B cell (primary cell): ENCODE data around the gene CYTH3. TPM values are rescaled to one million over a fixed set of nuclear protein-coding genes. Genes with fewer than 3 reads are reported as not detected.

Source experiments
- ATAC-seq: fragments of 200-7000 bp; cut with Tn5 transposase; one replicate; pipeline ENCODE4 v1.10.0; 2021; ENCODE audit warnings: low read depth, mild to moderate bottlenecking, moderate number of reproducible peaks, moderate library complexity
- CTCF ChIA-PET: fragments of 350-600 bp; sonication (Branson Sonifier 250); formaldehyde crosslinking; loops from one replicate; lab custom pipeline; 2021; ENCODE audit warnings: antibody characterized with exemption, inconsistent platforms; lab: Charles Lee
- POLR2A ChIA-PET: fragments of 350-600 bp; sonication (Branson Sonifier 250); formaldehyde crosslinking; loops from one replicate; lab custom pipeline; 2021; ENCODE audit warnings: antibody characterized with exemption; lab: Charles Lee
- DNase-seq: peaks from one replicate; pipeline ENCODE4 v3.0.0; 2013
- H2AFZ ChIP-seq: 2 replicates; pipeline ENCODE4 v1.6.1; 2012; ENCODE audit warnings: mild to moderate bottlenecking, low read depth, low read length; ENCODE audit not compliant: insufficient read depth, poor library complexity, severe bottlenecking
- H3K27ac ChIP-seq, 2 donors: 1 replicate in 1 of 2; 2 replicates in 1 of 2; pipeline ENCODE4 v1.5.1; 2012 to 2013; ENCODE audit warnings: low read length in 2 of 2, mild to moderate bottlenecking in 2 of 2, moderate library complexity in 1 of 2
- H3K27me3 ChIP-seq, 4 experiments: fragments of 200-600 bp in 1 of 4; sonication (generic) in 1 of 4; replicated peaks in 1 of 4; 1 replicate in 2 of 4; 2 replicates in 2 of 4; pipeline versions ENCODE4 v1.6.1 to v1.7.0; 2013 to 2016; ENCODE audit warnings: low read length in 3 of 4, mild to moderate bottlenecking in 2 of 4, mixed read lengths in 1 of 4, moderate library complexity in 1 of 4; ENCODE audit not compliant: insufficient read depth in 4 of 4, control insufficient read depth in 3 of 4; ENCODE audit errors: control extremely low read depth in 1 of 4
- H3K36me3 ChIP-seq, 2 experiments: replicated peaks in 1 of 2; 1 replicate in 1 of 2; 2 replicates in 1 of 2; pipeline versions ENCODE4 v1.6.1 to v1.7.1; 2013; ENCODE audit warnings: low read length in 1 of 2; ENCODE audit not compliant: insufficient read depth in 2 of 2, control insufficient read depth in 1 of 2; ENCODE audit errors: control extremely low read depth in 1 of 2, extremely low read depth in 1 of 2
- H3K4me1 ChIP-seq, 2 donors: fragments of 200-600 bp in 1 of 2; sonication (generic) in 1 of 2; 1 replicate in 1 of 2; 2 replicates in 1 of 2; pipeline versions ENCODE4 v1.5.1 to v1.6.1; 2013 to 2017; ENCODE audit warnings: low read length in 2 of 2; ENCODE audit not compliant: control insufficient read depth in 2 of 2, insufficient read depth in 2 of 2
- H3K4me2 ChIP-seq: replicated peaks from 2 replicates; pipeline ENCODE3; 2012; ENCODE audit warnings: mild to moderate bottlenecking, low read depth, low read length; ENCODE audit not compliant: poor library complexity, severe bottlenecking
- H3K4me3 ChIP-seq, 5 experiments: fragments of 200-600 bp in 1 of 5; sonication (generic) in 1 of 5; 1 replicate in 3 of 5; 2 replicates in 2 of 5; pipeline versions ENCODE4 v1.5.1 to v1.7.0; 2011 to 2016; ENCODE audit warnings: low read length in 4 of 5, mild to moderate bottlenecking in 4 of 5, low read depth in 2 of 5, control low read depth in 1 of 5, moderate library complexity in 1 of 5; ENCODE audit not compliant: insufficient read depth in 1 of 5; ENCODE audit errors: control extremely low read depth in 1 of 5, extremely low read depth in 1 of 5
- H3K79me2 ChIP-seq: fragments of 200-600 bp; sonication (generic); one replicate; pipeline ENCODE4 v1.6.0; 2016; ENCODE audit warnings: low read length; ENCODE audit not compliant: control insufficient read depth, insufficient read depth
- H3K9ac ChIP-seq: fragments of 200-600 bp; sonication (generic); 2 replicates; pipeline ENCODE4 v1.6.1; 2017; ENCODE audit warnings: mild to moderate bottlenecking, low read length, moderate library complexity
- H3K9me3 ChIP-seq, 3 donors: one replicate each; pipeline versions ENCODE4 v1.6.1 to v1.7.1; 2013; ENCODE audit warnings: low read length in 2 of 3; ENCODE audit not compliant: control insufficient read depth in 2 of 3, insufficient read depth in 1 of 3; ENCODE audit errors: control extremely low read depth in 1 of 3
- H4K20me1 ChIP-seq: 2 replicates; pipeline ENCODE4 v1.6.0; 2012; ENCODE audit warnings: mild to moderate bottlenecking, low read length; ENCODE audit not compliant: insufficient read depth, control insufficient read depth, poor library complexity, severe bottlenecking
- H3K27ac Mint-ChIP-seq: one replicate; pipeline ENCODE4 v1.8.0; 2021; ENCODE audit warnings: mixed read lengths
- H3K27me3 Mint-ChIP-seq: one replicate; pipeline ENCODE4 v1.8.0; 2021; ENCODE audit warnings: mixed read lengths
- H3K4me1 Mint-ChIP-seq: one replicate; pipeline ENCODE4 v1.8.0; 2021; ENCODE audit warnings: mixed read lengths
- H3K4me3 Mint-ChIP-seq: one replicate; pipeline ENCODE4 v1.8.0; 2021; ENCODE audit warnings: mixed read lengths
- H3K9me3 Mint-ChIP-seq: one replicate; pipeline ENCODE4 v1.8.0; 2022; ENCODE audit warnings: mixed read lengths; ENCODE audit not compliant: insufficient read depth
- CTCF ChIP-seq: fragments of 200-600 bp; IDR thresholded peaks from one replicate; pipeline ENCODE4 v1.8.0; 2022; ENCODE audit warnings: antibody characterized with exemption, mild to moderate bottlenecking
- EZH2 ChIP-seq: IDR thresholded peaks from 2 replicates; pipeline ENCODE4 v1.6.1; 2012; ENCODE audit warnings: borderline replicate concordance, low read depth, mild to moderate bottlenecking, moderate library complexity, low read length; ENCODE audit not compliant: insufficient read depth, poor library complexity, severe bottlenecking
- WGBS: methylation state at CpG from one replicate; pipeline ENCODE4 v1.1.5; 2013; ENCODE audit warnings: missing lambda C conversion rate; ENCODE audit not compliant: insufficient coverage; 5-methylcytosine and 5-hydroxymethylcytosine counted together
- intact Hi-C: fragments of 100-400 bp; cut with micrococcal nuclease; formaldehyde crosslinking; loops from one replicate; pipeline ENCODE4 v1.10.0; 2022
- polyA plus RNA-seq: library from polyadenylated mRNA; depleted of rRNA; stranded (reverse); fragments of >200 nt; gene quantifications from 2 replicates; pipeline ENCODE4 v1.2.3, GENCODE V29; 2012
- total RNA-seq, 2 donors: library from RNA; stranded (reverse); fragments of 120-200 nt in 1 of 2; gene quantifications; 1 replicate in 1 of 2; 2 replicates in 1 of 2; pipeline versions ENCODE4 v1.2.3 to v1.2.4, GENCODE V29; 2013 to 2022

The CYTH3 gene
- total and polyA plus RNA-seq, 2 donors (not counting 1 experiment from before 2014, with no cell fraction given) = 5.2 to 11.3 TPM

GRCh38 chr7:6153646-6154541 lies 118.5 kb downstream of the CYTH3 start:
- H3K9ac ChIP-seq = no peak overlapping the region
- H3K4me1 ChIP-seq = no peaks in the 10 kb centered on the region
- H3K9me3 ChIP-seq = peaks cover 0 to 4% (median 0%) of the 10 kb centered on the region in 3 donors
- no peak for DNase-seq
- no peak for ATAC-seq
- H3K4me1 Mint-ChIP-seq = no peaks in the 10 kb centered on the region
- ChIA-PET CTCF (no interaction called here), POLR2A (no interaction called here)
- H3K79me2 ChIP-seq = no peaks in the 10 kb centered on the region
- no peak overlapping the region for H3K4me3 Mint-ChIP-seq
- intact Hi-C loops = no loop called here
- no peak overlapping the region for H2AFZ ChIP-seq
- WGBS = 97% methylated on average over 90 of the region's 91 CpGs
- H3K27me3 Mint-ChIP-seq = no peaks in the 10 kb centered on the region
- no peak overlapping the region for H3K27ac ChIP-seq
- H3K27ac Mint-ChIP-seq = no peak overlapping the region
- no peaks in the 10 kb centered on the region for H4K20me1 ChIP-seq
- no peaks in the 10 kb centered on the region for H3K9me3 Mint-ChIP-seq
- no peaks in the 10 kb centered on the region for H3K27me3 ChIP-seq
- H3K36me3 ChIP-seq = peaks cover 4 to 76% of the 10 kb centered on the region in 2 experiments
- TF ChIP-seq EZH2 (no peak), CTCF (no peak)
- H3K4me3 ChIP-seq = no peak overlapping the region
- H3K4me2 ChIP-seq = no peak overlapping the region
